Esophagus muscularis mucosa (tissue), 4 donors: ENCODE measurements around the gene XPC.

Source experiments
- CTCF ChIP-seq, 3 experiments: fragments of 200-600 bp in 2 of 3; fragments of 450-650 bp in 1 of 3; sonication (generic) in 2 of 3; IDR thresholded peaks; one replicate each; pipeline ENCODE4 v1.5.1; 2017 to 2019; ENCODE audit warnings: antibody characterized with exemption in 3 of 3, mild to moderate bottlenecking in 2 of 3, moderate library complexity in 1 of 3
- EP300 ChIP-seq: sonication (generic); formaldehyde crosslinking; IDR thresholded peaks from one replicate; pipeline ENCODE4 v1.6.1; 2017; ENCODE audit warnings: antibody characterized with exemption
- POLR2A ChIP-seq: fragments of 450-650 bp; IDR thresholded peaks from one replicate; pipeline ENCODE4 v1.6.1; 2017; ENCODE audit warnings: antibody characterized with exemption, moderate library complexity, mild to moderate bottlenecking, low read depth

DNA sequence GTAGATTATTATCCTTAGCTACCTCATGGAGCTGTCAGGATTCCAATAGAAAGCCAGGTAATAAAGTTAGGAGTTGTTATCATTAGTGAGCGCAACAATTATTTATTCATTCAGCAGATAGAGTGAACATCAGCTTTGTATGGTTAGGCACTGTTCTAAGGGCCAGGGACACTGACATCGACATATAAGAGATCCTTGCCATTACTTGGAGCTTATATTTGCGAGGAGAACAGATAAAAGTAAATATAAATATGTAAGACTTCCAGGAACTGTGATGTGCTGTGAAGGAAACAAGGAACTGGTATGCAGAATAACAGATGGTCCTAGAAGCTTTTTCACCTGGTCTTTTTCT lies 689 bp upstream of the XPC start:
- TF ChIP-seq CTCF (IDR thresholded peaks at IDR 0.05) (no peak), EP300 (no peak), POLR2A (no peak)
